DMS 273 (cell line): ENCODE results near the gene C2orf81.

Experiments used
- DNase-seq: peaks from one replicate; lab custom pipeline; 2025; ENCODE audit not compliant: unreplicated experiment; lab: John Stamatoyannopoulos, UW

Gene C2orf81

DNA sequence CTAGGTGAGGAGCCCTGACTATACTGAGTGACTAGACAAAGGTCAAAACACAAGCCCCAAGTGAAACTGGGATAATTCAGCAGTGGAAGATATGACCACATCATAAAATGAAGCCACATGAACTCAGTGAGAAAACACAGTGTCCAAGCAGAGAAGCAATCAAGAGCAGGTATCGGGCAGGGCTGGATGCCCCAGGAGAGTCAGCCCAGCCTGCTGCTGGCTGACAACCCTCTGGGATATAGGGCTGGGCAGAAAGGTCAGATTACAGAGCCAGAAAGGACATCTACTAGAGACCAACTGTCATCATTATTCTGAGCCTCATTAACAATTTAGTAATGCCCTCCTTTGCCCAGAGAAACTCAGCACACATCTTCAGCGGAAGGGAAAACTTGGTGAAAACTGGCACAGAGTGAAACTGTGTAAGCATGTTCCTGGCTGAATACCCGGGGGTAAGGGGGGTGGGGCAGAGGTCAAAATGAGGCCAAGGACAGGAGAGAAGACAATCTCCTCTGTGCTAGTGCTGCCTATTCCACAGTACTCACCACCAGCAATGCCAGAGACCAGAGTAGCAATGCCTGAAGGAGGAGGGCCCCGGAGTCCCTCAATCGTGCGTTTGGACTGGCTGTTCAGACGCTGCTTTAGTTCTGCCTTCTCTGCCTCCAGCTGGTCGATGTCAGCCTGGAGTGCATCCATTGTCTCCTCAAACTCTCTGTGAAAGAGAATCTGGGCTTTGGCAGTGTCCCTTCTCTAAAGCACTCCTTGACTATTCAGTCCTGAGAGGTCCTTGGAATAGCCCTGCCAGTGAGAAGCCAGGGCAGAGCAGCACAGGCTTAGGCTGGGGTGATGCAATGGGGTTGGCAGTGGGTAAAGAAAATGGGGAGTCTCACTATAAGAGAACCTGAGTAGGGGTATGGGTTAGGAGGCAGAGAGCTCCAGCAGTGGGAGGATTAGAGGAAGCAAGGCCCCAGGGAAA, 56.6 kb downstream of the C2orf81 start:
- DNase-seq = no peak
